HG02884 (cell line): ENCODE results near the gene MEX3A.
"Not testable (repeated sequence)": the region's sequence is repeated elsewhere in the genome, so short reads cannot be mapped to it uniquely, and the experiment has no call there.

Experiments used
- ATAC-seq: cut with Tn5 transposase; IDR thresholded peaks from one replicate; pipeline ENCODE4 v1.9.1; 2021; ENCODE audit warnings: mild to moderate bottlenecking, moderate library complexity; ENCODE audit not compliant: unreplicated experiment

MEX3A gene

GRCh38 chr1:156082309-156083091 is at the start of gene MEX3A:
Gene MEX3A, minus strand, starts transcription at chr1:156082465. Its CDS starts 467 bp downstream, at chr1:156081998.
- no peak for ATAC-seq

- ATAC-seq = no peak
Measured at GRCh38 chr1:156130578-156130942, 48.3 kb upstream of the MEX3A start.

GRCh38 chr1:156129687-156130577 is 47.7 kb upstream of the MEX3A start:
- ATAC-seq = no peak

GRCh38 chr1:156128654-156129597 is 46.7 kb upstream of the MEX3A start:
- no peak for ATAC-seq

GRCh38 chr1:156128308-156128653 is 46.0 kb upstream of the MEX3A start:
- no peak for ATAC-seq

GRCh38 chr1:156126630-156127534 is 44.6 kb upstream of the MEX3A start:
- ATAC-seq = peak; percentile 53

GRCh38 chr1:156126043-156126629 is 43.9 kb upstream of the MEX3A start:
- ATAC-seq = no peak

GRCh38 chr1:156125544-156125943 is 43.3 kb upstream of the MEX3A start:
- not testable (repeated sequence) for ATAC-seq

- no peak for ATAC-seq
Measured at GRCh38 chr1:156124557-156125483, 42.6 kb upstream of the MEX3A start.

- no peak for ATAC-seq
Measured at GRCh38 chr1:156123356-156124196, 41.3 kb upstream of the MEX3A start.

GRCh38 chr1:156122519-156123355 is 40.5 kb upstream of the MEX3A start:
- no peak for ATAC-seq

GRCh38 chr1:156122086-156122485 is 39.8 kb upstream of the MEX3A start:
- no peak for ATAC-seq

- ATAC-seq = no peak
Measured at GRCh38 chr1:156121457-156121856, 39.2 kb upstream of the MEX3A start.

GRCh38 chr1:156121005-156121404 is 38.7 kb upstream of the MEX3A start:
- ATAC-seq = not testable (repeated sequence)

GRCh38 chr1:156120318-156120717 is 38.1 kb upstream of the MEX3A start:
- ATAC-seq = no peak

GRCh38 chr1:156119503-156120209 is 37.4 kb upstream of the MEX3A start:
- no peak for ATAC-seq
